Keratinocyte (primary cell): ENCODE measurements around the gene PLPPR2.

Experiments
- CTCF ChIP-seq, 3 experiments: IDR thresholded peaks in 1 of 3; conservative IDR thresholded peaks in 1 of 3; optimal IDR thresholded peaks in 1 of 3; 2 replicates in 2 of 3; 3 replicates in 1 of 3; pipeline versions ENCODE3 to v1.5.1; 2011; ENCODE audit warnings: low read length in 3 of 3, mild to moderate bottlenecking in 3 of 3, moderate library complexity in 2 of 3, control low read depth in 1 of 3, inconsistent platforms in 1 of 3; ENCODE audit not compliant: insufficient read depth in 2 of 3; ENCODE audit errors: extremely low read depth in 1 of 3
- EZH2 ChIP-seq: IDR thresholded peaks from one replicate; pipeline ENCODE4 v1.6.1; 2012; ENCODE audit warnings: inconsistent platforms, mild to moderate bottlenecking, low read length, moderate library complexity

DNA sequence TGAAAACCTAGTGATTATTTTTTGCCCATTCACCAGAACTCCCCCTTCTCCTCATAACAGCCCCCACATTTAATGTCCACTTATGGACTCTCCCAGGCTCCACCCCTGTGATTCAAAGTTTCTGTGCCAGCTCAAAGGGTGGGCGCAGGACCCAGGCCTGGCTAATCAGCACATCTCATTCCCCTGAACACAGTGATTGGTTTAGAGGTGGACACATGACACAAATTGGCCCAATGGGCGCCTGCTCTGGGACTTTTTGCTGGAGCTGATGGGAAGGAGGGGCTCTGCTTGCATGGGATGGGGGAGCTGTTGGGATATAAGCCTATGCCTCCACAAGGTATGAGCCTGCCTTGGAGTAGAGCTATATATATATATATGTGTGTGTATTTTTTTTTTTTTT, 35.1 kb downstream of the PLPPR2 start:
- no peak for TF ChIP-seq CTCF (optimal IDR thresholded peaks at IDR 0.05 in 1 of 3, IDR thresholded peaks at IDR 0.05 in 1 of 3, conservative IDR thresholded peaks at IDR 0.05 in 1 of 3; ENCODE audit: extremely low read depth in 1 of 3, insufficient read depth in 2 of 3, low read length in 3 of 3)
- no peak for TF ChIP-seq EZH2
